ENCODE results near the gene IGIP.
"Not testable (repeated sequence)": the region's sequence is repeated elsewhere in the genome, so short reads cannot be mapped to it uniquely, and the experiment has no call there.

- not testable (repeated sequence) for TF ChIP-seq POLR2A (IDR thresholded peaks at IDR 0.05; ENCODE audit: extremely low read depth, insufficient read length); CTCF (IDR thresholded peaks at IDR 0.05; ENCODE audit: low read depth, low read length); MYC (IDR thresholded peaks at IDR 0.05; ENCODE audit: low read depth, low read length)
These were observed 29.1 kb downstream of the IGIP start for GRCh38 chr5:140154710-140155381.

Data from NB4 (cell line).